HTR-8/SVneo (cell line): ENCODE data around the gene NR2C1.
"Not testable (repeated sequence)": the region's sequence is repeated elsewhere in the genome, so short reads cannot be mapped to it uniquely, and the experiment has no call there.

ENCODE experiments used
- DNase-seq: peaks from one replicate; pipeline ENCODE4 v3.0.0; 2011; ENCODE audit warnings: low spot score, mixed read lengths; ENCODE audit not compliant: insufficient read length
- FAIRE-seq: peaks from 2 replicates; lab custom pipeline; 2011; peaks lifted over from hg19 to GRCh38; lab: Jason Lieb, UNC

Gene NR2C1

DNA sequence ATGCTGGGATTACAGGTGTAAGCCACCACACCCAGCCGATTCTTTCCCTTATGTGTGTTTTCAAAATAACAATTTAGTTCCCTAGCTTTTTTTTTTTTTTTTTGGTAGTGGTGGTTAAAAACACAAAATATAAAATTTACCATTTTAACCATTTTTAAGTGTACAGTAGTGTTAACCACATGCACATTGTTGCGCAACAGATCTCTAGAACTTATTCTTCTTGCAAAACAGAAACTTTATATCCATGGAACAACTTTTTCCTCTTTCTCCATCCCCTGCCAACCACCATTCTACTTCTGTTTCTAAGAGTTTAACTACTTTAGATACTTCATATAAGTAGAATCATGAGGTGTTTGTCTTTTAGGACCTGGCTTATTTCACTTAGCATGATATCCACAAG lies 68.8 kb downstream of the NR2C1 start:
- DNase-seq, result no peak
- FAIRE-seq, result no peak

DNA sequence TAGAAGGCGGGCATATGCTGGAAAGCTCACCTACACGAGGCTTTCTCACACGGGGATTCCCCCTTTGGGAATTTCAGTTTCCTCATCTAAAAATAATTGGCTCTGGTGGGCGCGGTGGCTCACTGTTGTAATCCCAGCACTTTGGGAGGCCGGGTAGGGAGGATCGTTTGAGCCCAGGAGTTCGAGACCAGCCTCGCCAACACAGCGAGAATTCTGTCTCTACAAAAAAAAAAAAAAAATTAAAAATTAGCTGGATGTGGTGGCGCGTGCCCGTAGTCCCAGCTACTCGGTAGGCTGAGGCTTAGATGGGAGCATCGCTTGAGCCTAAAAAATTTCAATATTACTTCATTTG lies 69.5 kb downstream of the NR2C1 start:
- FAIRE-seq (no peak), DNase-seq (no peak)

DNA sequence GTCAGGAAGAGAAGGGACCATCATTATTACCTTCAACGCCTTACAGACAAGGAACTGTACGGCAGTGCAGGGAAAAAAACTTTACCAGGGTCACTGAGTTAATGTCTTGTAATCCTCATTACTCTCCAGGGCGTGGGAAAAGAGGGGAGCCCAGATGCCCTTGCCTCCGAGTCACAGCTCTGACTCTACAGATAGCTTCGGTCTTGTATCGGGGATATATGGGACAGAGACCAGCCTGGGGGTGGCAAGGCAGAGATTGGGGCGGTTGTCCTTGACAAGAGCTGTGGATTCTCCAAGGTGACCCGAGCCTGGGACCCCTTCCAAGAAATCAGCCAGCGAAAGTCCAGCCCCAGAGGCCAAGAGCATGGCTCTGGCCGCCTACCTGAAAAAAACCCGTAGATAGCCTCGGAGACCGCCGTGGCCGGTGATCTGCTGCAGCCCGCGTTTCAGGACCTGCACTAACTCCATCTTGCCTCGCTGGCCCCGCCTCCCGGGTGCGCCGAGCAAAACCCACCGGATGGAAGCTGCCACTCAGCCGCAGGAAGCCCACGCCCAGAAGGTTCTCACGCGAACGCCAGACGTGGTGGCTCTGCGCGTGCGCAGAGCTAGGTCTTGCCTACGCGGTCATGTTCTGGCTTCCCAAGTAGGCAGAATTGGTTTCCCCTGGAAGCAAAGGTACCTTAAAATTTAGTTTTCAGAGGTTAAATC lies 70.1 kb downstream of the NR2C1 start, which contains the start of gene NDUFA12:
Gene NDUFA12 (minus strand): TSS at position 485 of the 708 bp plus-strand sequence. CDS start 17 bp downstream, at position 468.
- DNase-seq (peak; percentile 93), FAIRE-seq (peak; percentile 84)

DNA sequence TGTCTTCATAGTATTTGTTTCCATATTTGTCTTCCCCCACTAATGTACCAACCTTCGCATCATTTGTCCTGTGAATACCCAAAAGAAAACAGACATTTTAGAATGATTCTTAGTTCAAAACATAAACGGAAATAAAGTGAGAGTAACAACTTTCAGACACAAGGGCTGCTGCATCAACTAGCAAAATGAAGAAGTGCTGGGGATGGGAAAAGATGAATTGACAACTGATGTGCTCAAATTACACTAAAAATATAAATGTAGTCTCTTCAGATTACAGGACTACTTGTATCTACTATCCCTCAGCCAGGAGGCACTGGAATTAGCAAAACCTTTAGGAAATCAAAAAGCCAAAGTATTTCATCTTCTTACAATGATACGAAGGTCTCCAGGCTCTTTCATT lies 70.7 kb downstream of the NR2C1 start:
- DNase-seq (no peak), FAIRE-seq (no peak)

DNA sequence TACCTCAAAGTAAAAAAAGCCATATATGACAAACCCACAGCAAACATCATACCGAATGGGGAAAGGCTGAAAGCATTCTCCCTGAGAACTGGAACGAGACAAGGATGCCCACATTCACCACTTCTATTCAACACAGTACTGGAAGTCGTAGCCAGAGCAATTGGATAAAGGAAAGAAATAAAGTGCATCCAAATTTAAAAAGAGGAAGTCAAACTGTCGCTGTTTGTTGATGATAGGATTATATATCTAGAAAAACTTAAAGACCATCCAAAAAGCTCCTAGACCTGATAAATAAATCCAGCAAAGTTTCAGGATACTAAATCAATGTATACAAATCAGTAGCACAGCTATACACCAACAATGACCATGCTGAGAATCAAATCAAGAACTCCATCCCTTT lies 75.1 kb downstream of the NR2C1 start:
- no peak for DNase-seq
- FAIRE-seq, result no peak

DNA sequence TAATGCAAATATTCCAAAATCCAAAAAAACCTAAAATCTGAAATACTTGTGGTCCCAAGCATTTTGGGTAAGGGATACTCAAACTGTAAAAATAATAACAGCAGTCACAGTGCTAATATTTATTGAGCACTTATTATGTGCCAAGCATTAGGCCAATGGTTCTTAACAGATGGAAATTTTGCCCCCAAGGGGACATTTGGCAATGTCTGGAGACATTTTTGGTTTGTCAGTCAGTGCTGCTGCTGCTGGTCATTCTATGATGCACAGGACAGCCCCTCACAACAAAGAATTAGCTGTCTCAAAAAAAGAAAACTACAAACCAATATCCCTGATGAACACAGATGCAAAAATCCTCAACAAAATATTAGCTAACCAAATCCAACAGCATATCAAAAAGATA lies 75.7 kb downstream of the NR2C1 start:
- DNase-seq (no peak), FAIRE-seq (no peak)

DNA sequence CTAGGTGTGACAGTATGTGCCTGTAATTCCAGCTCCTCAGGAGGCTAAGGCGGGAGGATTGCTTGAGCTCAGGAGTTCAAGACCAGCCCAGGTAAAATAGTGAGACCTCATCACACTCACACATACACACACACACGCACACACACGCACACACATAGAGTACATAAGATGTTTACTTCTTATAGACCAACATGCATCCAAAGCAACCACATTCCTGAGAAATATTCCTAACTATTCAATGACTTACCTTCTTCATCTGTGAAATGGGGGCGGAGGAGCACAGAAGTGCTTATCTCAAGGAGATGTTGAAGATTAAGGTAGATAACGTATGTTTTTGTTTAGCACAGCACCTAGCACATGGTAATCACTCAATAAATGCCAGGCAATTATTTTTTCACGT lies 76.4 kb downstream of the NR2C1 start:
- DNase-seq (no peak), FAIRE-seq (no peak)

DNA sequence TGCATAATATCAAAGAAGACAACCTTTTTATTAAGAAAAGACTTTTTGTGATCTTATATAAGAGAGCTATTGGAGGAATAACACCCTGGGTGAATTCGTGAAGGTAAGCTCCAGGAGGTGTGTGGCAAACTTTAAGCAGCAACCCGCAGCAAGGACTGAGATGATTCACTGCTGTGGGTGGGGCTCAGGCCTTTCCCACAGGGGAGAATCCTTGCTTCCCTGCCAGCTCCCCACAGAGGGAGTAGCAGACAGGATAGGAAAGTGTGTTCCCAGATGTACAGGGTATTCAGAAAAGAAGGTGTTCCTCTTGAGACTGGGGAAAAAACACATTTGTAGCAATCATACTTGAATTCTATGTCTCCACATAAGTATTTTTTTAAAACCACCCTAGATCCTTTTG lies 79.1 kb downstream of the NR2C1 start:
- peak; percentile 60 for FAIRE-seq

DNA sequence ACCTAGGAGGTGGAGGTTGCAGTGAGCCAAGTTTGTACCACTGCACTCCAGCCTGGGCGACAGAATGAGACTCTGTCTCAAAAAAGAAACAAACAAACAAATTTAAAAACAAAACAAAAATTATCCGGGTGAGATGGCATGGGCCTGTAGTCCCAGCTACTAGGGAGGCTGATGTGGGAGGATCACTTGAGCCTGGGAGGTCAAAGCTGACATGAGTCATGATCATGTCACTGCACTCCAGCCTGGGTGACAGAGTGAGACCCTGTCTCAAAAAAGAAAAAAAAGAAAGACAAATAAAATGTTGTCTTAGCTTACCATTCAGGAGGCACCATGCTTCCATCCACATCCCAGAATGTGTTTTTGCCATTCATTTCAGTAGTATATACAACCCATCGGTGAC lies 79.6 kb downstream of the NR2C1 start:
- FAIRE-seq, DNase-seq: not testable (repeated sequence)

More for the DNA sequence above, 79.1 kb downstream of the NR2C1 start:
- peak; percentile 51 for DNase-seq

DNA sequence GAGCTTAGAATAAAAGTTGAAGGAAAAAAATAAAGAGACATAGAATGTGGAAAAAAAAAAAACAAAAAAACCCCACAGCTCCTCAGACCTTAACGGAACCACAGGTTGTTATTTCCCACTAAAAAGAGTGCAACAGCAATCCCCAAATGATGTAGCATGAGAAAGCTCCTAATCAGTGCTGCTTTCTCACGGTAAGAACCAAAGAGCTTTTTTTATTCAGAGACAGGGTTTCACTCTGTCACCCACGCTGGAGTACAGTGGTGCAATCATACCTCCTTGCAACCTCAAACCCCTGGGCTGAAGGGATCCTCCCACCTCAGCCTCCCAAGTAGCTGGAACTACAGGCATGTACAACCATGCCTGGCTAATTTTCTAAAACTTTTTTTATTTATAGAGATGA lies 83.2 kb downstream of the NR2C1 start:
- no peak for FAIRE-seq
- DNase-seq, result no peak

DNA sequence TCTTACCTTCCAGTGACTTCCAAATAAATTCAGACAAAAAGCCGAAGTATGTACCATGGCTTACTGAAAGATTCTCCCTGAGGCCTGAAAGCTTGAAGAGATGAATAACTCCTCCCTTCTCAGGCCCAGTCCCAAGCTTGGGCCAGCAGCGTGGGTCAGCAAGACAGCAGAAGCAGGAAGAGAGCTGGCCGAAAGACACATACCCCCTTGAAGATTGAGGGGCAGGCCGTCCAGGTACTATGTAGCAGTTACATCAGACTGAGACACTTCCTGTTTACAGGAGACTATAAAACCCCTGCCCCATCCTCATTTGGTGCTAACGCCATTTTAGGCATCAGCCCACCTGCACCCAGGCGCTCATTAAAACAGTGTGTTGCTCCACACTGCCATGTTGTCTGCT lies 84.9 kb downstream of the NR2C1 start:
- no peak for DNase-seq
- no peak for FAIRE-seq

DNA sequence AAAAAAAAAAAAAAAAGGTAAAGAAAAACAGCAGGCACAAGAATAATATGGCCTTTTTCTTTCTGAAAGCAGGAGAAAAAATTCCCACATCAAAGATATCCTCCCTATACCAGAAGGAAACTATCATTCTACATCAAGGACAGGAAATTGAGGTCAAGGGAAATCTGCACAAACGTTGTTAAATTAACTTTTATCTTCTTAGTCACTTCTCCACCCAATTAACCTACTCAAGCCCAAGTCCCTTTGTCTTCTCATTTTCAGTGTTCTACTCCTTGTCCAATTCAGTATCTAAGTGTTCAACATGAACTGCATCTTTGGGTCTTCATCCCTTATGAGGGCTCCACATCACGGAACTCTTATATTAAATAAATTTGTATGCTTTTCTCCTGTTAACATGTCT lies 85.6 kb downstream of the NR2C1 start:
- no peak for FAIRE-seq
- DNase-seq, result no peak

DNA sequence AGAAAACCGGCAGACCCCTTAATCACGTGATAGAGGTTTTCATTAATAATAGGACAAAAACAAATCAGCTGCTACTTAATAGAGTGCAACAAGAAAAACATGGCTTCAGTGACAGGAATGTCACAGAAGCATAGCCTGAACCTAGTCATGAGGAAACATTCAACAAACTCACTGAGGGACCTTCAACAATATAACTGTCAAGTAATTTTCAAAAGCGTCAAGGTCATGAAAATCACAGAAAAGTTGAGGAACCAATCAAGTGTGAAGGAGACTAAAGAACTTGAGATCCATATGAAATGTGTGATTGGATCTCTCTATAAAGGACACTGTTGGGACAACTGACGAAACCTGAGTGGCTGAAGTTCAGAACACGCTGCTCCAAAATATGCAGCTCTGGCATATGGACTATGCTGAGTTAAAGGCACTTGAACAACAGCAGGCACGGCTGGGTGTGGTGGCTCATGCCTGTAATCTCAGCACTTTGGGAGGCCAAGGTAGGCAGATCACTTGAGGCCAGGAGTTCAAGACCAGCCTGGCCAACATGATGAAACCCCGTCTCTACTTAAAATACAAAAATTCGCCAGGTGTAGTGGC lies 86.2 kb downstream of the NR2C1 start:
- no peak for FAIRE-seq
- no peak for DNase-seq

DNA sequence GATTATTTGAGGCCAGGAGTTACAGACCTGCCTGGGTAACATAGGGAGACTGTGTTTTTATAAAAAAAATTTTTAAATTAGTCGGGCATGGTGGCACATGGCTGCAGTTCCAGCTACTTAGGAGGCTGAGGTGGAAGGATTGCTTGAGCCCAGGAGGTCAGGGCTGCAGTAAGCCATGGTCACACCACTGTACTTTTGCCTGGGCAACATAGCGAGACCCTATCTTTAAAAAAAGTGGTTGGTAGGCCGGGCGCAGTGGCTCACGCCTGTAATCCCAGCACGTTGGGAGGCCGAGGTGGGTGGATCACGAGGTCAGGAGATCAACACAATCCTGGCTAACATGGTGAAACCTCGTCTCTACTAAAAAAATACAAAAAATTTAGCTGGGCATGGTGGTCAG lies 88.3 kb downstream of the NR2C1 start:
- not testable (repeated sequence) for DNase-seq, FAIRE-seq

DNA sequence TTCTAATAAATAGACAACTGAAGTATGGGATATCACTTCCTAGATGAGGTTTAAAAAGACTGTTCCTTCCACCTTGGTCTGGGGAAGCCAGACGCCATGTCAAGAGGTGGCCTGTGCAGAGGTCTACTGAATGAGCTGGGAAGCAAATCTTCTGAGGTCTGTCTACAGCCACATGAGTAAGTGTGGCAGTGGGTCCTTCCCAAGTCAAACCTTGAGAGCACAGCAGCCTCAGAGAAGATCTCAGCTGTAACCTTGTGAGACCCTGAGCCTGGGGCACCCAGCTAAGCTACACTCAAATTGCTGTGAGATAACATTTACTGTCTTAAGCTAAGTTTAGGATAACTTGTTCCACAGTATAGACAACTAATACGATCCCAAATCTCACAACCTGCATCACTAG lies 90.1 kb downstream of the NR2C1 start:
- DNase-seq (no peak), FAIRE-seq (no peak)

DNA sequence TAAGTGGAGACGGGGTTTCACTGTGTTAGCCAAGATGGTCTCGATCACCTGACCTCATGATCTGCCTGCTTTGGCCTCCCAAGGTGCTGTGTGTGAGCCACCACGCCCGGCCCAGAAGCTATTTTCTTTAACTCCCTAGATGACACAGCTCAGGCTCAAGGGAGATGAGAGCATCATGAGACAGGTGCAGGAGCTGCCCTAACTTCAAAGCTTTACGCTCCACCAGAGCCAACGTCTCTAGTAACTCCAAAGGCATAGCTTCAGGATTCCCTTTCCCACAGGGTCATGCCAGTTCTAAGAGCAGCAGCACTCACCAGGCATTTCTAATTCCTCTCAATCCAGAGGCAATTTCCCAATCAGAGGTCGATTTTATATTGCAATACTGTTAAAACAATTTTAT lies 91.0 kb downstream of the NR2C1 start:
- FAIRE-seq, result no peak
- no peak for DNase-seq

DNA sequence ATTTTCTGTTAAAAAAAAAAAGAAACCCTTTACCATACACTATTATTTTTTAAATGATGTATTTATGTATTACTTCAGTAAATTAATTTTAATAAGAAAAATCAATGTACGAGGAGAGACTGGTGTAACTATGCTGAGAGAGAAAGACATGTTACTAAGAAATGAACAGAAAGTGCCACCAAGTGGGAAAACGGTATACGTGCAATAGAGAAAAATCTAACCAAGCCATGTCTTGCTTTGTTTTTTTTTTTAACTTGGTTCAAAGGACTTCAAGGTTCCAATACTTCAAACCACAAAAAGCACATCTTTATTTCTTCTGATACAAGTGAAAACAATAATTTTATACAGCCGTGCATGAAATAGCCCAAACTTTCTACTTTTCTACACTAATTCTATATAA lies 92.8 kb downstream of the NR2C1 start:
- DNase-seq, result no peak
- no peak for FAIRE-seq

DNA sequence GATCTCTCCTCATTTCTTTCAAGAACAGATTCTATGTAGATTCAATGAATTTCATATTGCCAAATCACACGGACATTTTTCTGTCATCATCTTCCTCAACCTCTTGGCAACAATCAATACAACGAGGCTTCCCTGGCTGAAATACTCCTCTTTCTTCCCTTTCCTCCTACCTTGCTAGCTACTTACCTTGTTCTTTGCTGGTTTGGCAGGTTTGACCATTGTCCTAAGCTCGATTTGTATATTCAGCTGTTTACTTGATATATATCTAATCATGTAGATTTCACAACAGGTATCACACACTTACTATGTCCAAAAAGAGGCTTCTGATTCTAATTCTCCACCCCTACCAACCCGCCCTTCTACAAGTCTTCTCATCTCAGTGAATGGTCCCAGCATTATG lies 93.5 kb downstream of the NR2C1 start:
- no peak for FAIRE-seq
- no peak for DNase-seq

DNA sequence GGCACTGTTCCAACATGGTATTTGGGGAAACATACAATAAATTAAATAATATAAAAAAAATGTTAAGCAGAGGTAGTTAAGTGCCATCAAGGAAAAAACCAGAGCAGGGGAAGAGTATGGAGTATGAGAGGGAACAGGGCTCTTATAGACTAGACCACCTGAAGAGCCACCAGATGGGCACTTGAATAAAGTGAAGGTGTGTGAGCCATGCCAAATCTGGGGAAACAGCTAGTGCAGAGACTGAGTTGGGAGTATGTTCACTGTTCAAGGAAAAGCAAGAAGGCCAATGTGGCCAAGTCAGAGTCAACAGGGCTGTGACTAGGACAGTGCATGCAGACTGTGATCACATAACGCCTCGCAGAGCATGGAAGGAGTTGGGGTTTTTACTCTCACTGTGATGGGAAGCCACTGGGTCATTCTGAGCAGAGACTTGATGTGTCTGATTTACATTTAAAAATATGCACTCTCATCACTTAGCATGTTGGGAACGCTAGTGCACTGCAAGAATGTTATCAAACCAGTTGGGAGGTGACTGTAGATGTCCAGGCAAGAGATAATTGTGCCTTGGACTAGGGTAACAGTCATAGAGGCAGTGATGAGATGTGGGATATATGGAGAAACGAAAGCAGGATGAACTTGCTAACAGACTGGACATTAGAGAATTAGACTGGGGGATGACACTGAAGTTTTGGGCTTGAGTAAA lies 95.5 kb downstream of the NR2C1 start:
- FAIRE-seq (no peak), DNase-seq (no peak)

DNA sequence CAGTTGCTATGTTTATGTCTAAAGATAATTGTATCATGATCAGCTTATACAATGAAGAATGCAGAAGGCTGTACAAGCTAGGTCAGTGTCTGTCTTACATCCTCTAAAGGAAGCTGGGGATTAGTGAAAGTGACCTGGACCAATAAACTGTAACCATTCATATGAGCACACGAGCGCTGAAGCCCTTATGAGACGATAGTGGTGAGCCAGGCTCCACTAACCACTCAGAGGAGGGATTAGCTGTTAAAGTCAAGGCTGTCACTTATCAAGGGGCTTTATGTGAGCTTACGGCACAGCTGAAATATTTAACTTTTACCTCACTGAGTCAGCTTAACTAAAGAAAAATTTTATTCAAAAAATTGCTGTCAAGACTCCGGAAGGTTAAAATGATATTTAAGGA lies 100.2 kb downstream of the NR2C1 start:
- FAIRE-seq, result no peak
- DNase-seq, result peak; percentile 22

DNA sequence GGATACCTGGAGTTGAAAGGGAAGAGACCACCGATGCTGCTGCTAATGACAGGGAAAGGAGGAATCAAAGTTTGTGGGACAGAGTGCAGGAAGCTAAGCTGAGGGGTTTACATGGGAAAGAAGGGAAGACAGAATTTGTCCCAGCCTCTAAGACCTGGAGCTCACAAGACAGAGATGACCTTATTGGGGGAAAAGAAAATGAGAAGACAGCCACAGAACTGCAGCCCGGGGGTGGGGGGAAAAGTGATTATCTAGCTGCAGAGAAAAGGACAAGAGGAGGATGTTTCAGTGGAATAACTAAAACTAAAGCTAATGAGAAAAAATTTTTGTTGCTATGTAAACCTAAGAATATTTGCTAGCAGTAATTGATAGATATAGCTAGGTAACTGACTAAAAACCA lies 100.6 kb downstream of the NR2C1 start:
- no peak for FAIRE-seq
- no peak for DNase-seq

DNA sequence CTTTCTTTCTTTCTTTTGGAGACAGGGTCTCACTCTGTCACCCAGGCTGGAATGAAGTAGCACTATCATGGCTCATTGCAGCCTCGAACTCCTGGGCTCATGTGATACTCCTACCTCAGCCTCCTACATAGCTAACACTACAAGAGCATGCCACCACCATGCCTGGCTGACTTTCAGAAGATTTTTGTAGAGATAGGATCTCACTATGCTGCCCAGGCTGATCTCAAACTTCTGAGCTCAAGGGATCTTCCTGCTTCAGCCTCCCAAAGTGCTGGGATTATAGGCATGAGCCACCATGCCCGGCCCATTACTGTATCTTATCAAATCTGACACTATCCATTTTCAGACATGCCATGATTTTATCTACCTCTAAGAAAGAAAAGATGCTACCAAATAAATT lies 101.5 kb downstream of the NR2C1 start:
- no peak for DNase-seq
- no peak for FAIRE-seq
